AML-193 (cell line): ENCODE measurements around the gene JAGN1.
"Not testable (repeated sequence)": the region's sequence is repeated elsewhere in the genome, so short reads cannot be mapped to it uniquely, and the experiment has no call there.

Experiments
- DNase-seq, 2 experiments: peaks; one replicate each; lab custom pipeline; 2025; lab: John Stamatoyannopoulos, UW

Gene JAGN1

GRCh38 chr3:9867106-9867505, 23.3 kb upstream of the JAGN1 start:
- DNase-seq: no peak

DNA sequence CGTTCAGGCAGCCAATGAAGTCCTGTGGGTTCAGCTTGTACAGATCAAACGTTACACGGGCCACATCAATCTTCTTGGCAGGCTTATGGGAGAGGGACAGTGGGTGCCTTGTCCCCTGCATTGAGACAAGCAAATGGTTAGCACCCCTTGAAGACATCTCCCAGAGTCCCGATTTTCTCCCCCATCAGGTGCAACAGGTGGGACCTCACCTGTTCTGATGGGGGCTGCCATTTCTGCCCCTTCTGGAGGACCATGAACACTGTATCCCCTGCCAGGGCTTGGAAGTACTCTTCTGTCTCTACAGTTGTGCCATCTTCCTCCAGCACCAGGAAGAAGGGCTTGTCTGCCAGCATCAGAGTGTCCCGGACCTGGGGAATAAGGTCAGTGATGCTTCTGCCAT, 20.5 kb upstream of the JAGN1 start:
- no peak for DNase-seq

GRCh38 chr3:9870978-9871377, 19.4 kb upstream of the JAGN1 start:
- no peak for DNase-seq

DNA sequence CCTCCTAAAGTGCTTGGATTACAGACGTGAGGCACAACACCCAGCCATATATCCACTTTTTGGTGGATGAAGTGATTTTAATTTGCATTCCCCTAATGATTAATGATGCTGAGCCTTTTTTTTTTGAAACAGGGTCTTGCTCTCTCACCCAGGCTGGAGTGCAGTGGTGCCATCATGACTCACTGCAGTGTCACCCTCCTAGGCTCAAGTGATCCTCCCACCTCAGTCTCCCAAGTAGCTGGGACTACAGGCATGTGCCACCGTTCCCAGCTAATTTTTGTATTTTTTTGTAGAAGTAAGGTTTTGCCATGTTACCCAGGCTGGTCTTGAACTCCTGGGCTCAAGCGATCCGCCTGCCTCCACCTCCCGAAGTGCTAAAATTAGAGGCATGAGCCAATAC, 18.3 kb upstream of the JAGN1 start:
- not testable (repeated sequence) for DNase-seq

DNA sequence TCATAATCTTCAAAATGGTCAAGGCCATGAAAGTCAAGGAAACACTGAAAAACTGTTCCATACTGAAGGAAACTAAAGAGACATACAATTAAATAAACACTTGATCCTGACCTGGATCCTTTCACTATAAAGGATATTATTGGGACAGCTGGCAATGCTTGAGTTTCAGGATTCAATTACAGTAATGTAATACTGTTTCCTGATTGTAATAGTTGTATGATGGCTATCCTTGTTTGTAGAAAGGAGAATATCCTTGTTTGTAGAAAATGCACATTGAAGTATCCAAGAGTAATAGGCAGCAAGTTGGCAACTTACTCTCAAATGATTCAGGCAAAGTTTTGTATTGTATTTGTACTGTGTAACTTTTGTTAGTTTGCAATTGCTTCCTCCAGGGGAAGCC, 15.0 kb upstream of the JAGN1 start:
- no peak for DNase-seq

GRCh38 chr3:9876255-9876654, 14.2 kb upstream of the JAGN1 start:
- DNase-seq: not testable (repeated sequence)

DNA sequence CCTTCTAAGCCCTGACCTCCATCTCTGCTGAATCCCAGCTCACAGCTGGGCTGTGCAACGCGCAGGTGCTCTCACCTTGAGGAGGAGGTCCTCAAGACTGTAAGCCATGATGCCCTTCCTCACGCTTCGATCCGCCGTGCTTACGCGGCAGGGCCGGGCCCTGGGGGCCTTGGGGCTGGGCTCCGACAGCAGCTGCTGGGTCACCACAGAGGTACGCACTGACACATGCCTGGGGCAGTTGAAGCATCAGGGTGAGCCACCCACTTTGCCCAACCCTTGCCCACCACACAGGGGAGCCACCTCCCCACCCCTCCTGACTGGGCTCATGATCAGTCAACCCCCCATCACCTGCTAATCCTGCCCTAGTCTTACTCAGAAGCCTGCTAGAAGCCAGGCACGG, 13.4 kb upstream of the JAGN1 start:
- DNase-seq: no peak

GRCh38 chr3:9878700-9879099, 11.7 kb upstream of the JAGN1 start:
- no peak for DNase-seq

GRCh38 chr3:9879830-9880549, 10.4 kb upstream of the JAGN1 start, which contains the start of gene CIDEC:
Gene CIDEC (minus strand): TSS chr3:9880253. CDS start chr3:9878486, 1,767 bp downstream.
- no peak for DNase-seq

- no peak for DNase-seq
Measured at GRCh38 chr3:9881441-9881840, 9.0 kb upstream of the JAGN1 start.

DNA sequence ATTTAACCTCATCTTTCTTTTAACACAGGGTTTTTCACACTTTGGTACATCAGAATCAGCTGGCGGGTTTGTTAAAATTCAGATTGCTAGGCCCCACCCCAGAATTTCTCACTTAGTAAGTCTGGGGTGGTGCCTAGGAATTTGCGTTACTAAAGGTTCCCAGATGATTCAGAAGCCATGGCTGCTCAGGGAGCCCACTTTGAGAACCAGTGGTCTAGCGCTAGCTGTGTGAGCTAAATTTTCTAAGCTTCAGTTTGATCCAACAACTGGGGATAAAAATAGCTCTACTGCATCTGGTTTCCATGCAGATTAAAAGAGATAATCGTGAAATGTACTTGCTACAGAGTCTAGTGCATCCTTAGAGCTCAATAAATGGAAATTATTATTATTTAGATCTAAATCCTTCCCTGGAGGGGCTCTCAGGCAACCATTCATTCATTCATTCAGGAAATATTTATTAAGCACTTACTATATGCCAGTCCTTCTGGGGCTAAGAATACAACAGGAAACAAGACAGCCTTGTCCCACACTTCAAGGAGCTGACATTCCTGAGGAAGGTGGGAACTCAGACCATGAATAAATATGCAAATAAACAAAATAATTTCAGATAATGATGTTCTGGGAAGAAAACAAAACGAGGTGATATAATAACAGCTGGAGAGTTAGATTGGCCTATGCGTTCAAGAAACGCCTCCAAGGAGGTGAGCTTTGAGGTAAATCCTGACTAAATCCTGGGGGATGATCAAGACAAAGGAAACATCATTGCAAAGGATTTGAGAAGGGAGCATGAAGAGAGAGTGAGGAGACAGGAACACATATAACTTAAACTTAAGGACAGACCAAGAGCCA, 6.5 kb upstream of the JAGN1 start:
- DNase-seq: no peak

GRCh38 chr3:9884555-9885165, 5.8 kb upstream of the JAGN1 start:
- DNase-seq: no peak

GRCh38 chr3:9886328-9886727, 4.1 kb upstream of the JAGN1 start:
- no peak for DNase-seq

DNA sequence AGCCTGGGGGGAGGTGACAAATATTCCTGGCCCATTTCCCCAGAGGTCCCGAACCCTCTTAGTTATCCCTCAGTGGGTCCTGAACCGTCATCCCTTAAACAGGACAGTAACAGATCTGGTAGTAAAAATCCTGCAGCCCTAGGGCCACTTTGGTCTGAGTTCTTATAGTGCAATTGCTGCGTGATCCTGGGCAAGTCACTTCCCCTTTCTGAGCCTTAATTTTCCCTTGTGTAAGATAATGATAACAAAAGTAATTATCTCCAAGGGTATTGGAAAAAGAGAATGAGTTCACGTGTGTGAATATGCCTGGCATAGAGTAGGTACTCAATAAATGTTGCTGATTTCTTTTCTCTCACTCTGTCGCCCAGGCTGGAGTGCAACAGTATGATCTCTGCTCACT, 2.9 kb upstream of the JAGN1 start:
- no peak for DNase-seq

GRCh38 chr3:9888540-9888939, 1.9 kb upstream of the JAGN1 start:
- DNase-seq: no peak

DNA sequence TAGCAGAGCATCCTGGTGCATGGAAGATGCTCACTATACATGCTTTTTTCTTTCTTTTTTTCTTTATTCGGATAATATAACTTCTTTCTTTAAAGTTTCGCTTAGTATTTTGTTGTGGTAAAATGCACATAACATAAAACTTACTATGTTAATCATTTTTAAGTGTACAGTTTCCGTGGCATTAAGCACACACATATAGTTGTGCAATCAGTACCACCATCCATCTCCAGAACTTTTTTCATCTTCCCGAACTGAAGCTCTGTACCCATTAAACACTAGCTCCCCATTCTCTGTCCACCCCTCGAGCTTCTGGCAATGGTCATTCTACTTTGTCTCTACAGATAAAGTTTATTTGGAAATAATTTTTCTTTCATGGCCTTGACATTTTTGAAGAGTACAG, 1.0 kb upstream of the JAGN1 start:
- no peak for DNase-seq

- DNase-seq: no peak
Measured at GRCh38 chr3:9891072-9891622, 737 bp downstream of the JAGN1 start.

GRCh38 chr3:9893739-9894138, 3.3 kb downstream of the JAGN1 start:
- DNase-seq: no peak

DNA sequence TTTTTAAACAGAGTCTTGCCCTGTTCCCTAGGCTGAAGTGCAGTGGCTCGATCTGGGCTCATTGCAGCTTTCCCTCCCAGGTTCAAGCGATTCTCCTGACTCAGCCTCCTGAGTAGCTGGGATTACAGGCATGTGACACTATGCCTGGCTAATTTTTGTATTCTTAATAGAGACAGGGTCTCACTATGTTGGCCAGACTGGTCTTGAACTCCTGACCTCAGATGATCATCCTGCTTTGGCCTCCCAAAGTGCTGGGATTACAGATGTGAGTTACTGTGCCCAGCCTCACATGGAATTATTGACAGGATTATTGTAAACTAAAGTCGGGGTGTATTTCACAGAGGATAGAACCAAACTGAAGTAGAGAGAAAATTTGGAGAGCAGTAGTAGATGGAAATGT, 5.3 kb downstream of the JAGN1 start:
- DNase-seq: not testable (repeated sequence)

GRCh38 chr3:9896755-9897407, 6.5 kb downstream of the JAGN1 start:
- DNase-seq: not testable (repeated sequence)

- no peak for DNase-seq
Measured at GRCh38 chr3:9897408-9898372, 7.3 kb downstream of the JAGN1 start.
